A549 (cell line): ENCODE measurements around the gene MTG2. TPM values are rescaled to one million over a fixed set of nuclear protein-coding genes. Genes with fewer than 3 reads are reported as not detected.
A peak's percentile ranks its signal among the peaks of the same experiment; 100 is the strongest.

Source experiments
- ATAC-seq, 2 experiments: fragments of 200-7000 bp in 1 of 2; fragments of >200 bp in 1 of 2; cut with Nextera tagmentation in 1 of 2; cut with Tn5 transposase in 1 of 2; 3 replicates each; pipeline versions ENCODE4 v1.8.0 to v1.9.1; 2018 to 2020; ENCODE audit warnings: mild to moderate bottlenecking in 1 of 2, moderate library complexity in 1 of 2
- CTCF ChIA-PET: fragments of 300-600 bp; sonication (Branson Sonifier 250); formaldehyde crosslinking; extraction: SDS; loops from one replicate; lab custom pipeline; 2021; ENCODE audit warnings: antibody characterized with exemption, inconsistent platforms; lab: Yijun Ruan, JAX
- POLR2A ChIA-PET: fragments of 350-600 bp; formaldehyde crosslinking; extraction: SDS; loops from one replicate; lab custom pipeline; 2021; ENCODE audit warnings: antibody characterized with exemption, inconsistent platforms; lab: Yijun Ruan, JAX
- DNase-seq, 2 experiments: peaks; one replicate each; pipeline versions ENCODE4 v3.0.0 to v3.0.0-alpha.2; 2011 to 2016; ENCODE audit warnings: low read depth in 1 of 2, low spot score in 1 of 2
- FAIRE-seq: peaks from 2 replicates; lab custom pipeline; 2011; peaks lifted over from hg19 to GRCh38; lab: Jason Lieb, UNC
- H3K27ac ChIP-seq, 2 experiments: fragments of >200 bp; sonication (Bioruptor Twin); formaldehyde crosslinking; 3 replicates each; pipeline ENCODE4 v1.5.1; 2016 to 2017
- H3K4me1 ChIP-seq: fragments of >200 bp; sonication (Bioruptor Twin); formaldehyde crosslinking; 3 replicates; pipeline ENCODE4 v1.6.1; 2016
- H3K4me2 ChIP-seq: fragments of >200 bp; sonication (Bioruptor Twin); formaldehyde crosslinking; 3 replicates; pipeline ENCODE4 v1.6.1; 2016
- H3K4me3 ChIP-seq: fragments of >200 bp; sonication (Bioruptor Twin); formaldehyde crosslinking; 3 replicates; pipeline ENCODE4 v1.5.1; 2016
- H3K9me3 ChIP-seq: fragments of >200 bp; sonication (Bioruptor Twin); formaldehyde crosslinking; 3 replicates; pipeline ENCODE4 v1.6.1; 2016
- BHLHE40 ChIP-seq: IDR thresholded peaks from 2 replicates; pipeline ENCODE4 v1.6.1; 2012; ENCODE audit warnings: low read depth, low read length, inconsistent platforms
- CBX2 ChIP-seq: fragments of 200-600 bp; sonication (generic); IDR thresholded peaks from 2 replicates; pipeline ENCODE4 v1.6.1; 2016; ENCODE audit warnings: low read depth, mild to moderate bottlenecking, borderline replicate concordance
- CBX8 ChIP-seq: fragments of 200-600 bp; sonication (generic); IDR thresholded peaks from 2 replicates; pipeline ENCODE4 v1.6.1; 2016
- CEBPB ChIP-seq, 2 experiments: fragments of >200 bp in 1 of 2; sonication (Bioruptor Twin) in 1 of 2; formaldehyde crosslinking in 1 of 2; IDR thresholded peaks; 2 replicates each; pipeline ENCODE4 v1.6.1; 2012 to 2016
- CHD2 ChIP-seq: fragments of 150-350 bp; IDR thresholded peaks from 2 replicates; pipeline ENCODE4 v1.6.1; 2014; ENCODE audit warnings: low read length; ENCODE audit not compliant: partially characterized antibody
- CHD4 ChIP-seq: fragments of 200-600 bp; sonication (generic); IDR thresholded peaks from 2 replicates; pipeline ENCODE4 v1.6.1; 2016; ENCODE audit warnings: antibody characterized with exemption, mild to moderate bottlenecking, borderline replicate concordance
- ELK1 ChIP-seq: fragments of 150-350 bp; IDR thresholded peaks from 2 replicates; pipeline ENCODE4 v1.6.1; 2014; ENCODE audit warnings: low read depth, mild to moderate bottlenecking, low read length
- FOSL2 ChIP-seq, 2 experiments: fragments of 450-650 bp in 1 of 2; fragments of >200 bp in 1 of 2; sonication (Bioruptor Twin) in 1 of 2; formaldehyde crosslinking; IDR thresholded peaks; 2 replicates each; pipeline versions ENCODE4 v1.5.0 to v1.6.1; 2016 to 2020; ENCODE audit warnings: mild to moderate bottlenecking in 1 of 2, moderate library complexity in 1 of 2
- FOXS1 ChIP-seq: fragments of 250-450 bp; sonication (Bioruptor Pico); IDR thresholded peaks from 2 replicates; pipeline ENCODE4 v1.5.0; 2020; ENCODE audit warnings: mild to moderate bottlenecking, moderate library complexity
- GATA3 ChIP-seq: IDR thresholded peaks from 2 replicates; pipeline ENCODE4 v1.6.1; 2012; ENCODE audit warnings: borderline replicate concordance
- HES2 ChIP-seq: fragments of >200 bp; sonication (Bioruptor Twin); formaldehyde crosslinking; IDR thresholded peaks from 2 replicates; pipeline ENCODE4 v1.6.1; 2016
- HMGXB4 ChIP-seq: fragments of 250-450 bp; sonication (Bioruptor Pico); IDR thresholded peaks from 2 replicates; pipeline ENCODE4 v1.5.0; 2021; ENCODE audit warnings: mild to moderate bottlenecking, moderate library complexity, borderline replicate concordance
- HOXB5 ChIP-seq: fragments of 250-450 bp; sonication (Bioruptor Pico); IDR thresholded peaks from 2 replicates; pipeline ENCODE4 v1.5.0; 2020; ENCODE audit warnings: mild to moderate bottlenecking, moderate library complexity
- MAFK ChIP-seq: fragments of 450-650 bp; IDR thresholded peaks from 2 replicates; pipeline ENCODE4 v1.6.1; 2014; ENCODE audit not compliant: partially characterized antibody
- MAX ChIP-seq: IDR thresholded peaks from 2 replicates; pipeline ENCODE4 v1.6.1; 2012
- NR3C1 ChIP-seq: fragments of >200 bp; sonication (Bioruptor Twin); formaldehyde crosslinking; IDR thresholded peaks from 3 replicates; pipeline ENCODE4 v1.6.1; 2017
- PBX3 ChIP-seq: IDR thresholded peaks from 2 replicates; pipeline ENCODE4 v1.6.1; 2012
- RAD21 ChIP-seq, 2 experiments: fragments of >200 bp in 1 of 2; sonication (Bioruptor Twin) in 1 of 2; formaldehyde crosslinking in 1 of 2; IDR thresholded peaks in 1 of 2; conservative IDR thresholded peaks in 1 of 2; 2 replicates in 1 of 2; 3 replicates in 1 of 2; pipeline ENCODE4 v1.6.1; 2012 to 2018; ENCODE audit warnings: inconsistent platforms in 1 of 2
- RARB ChIP-seq: fragments of 250-450 bp; sonication (Bioruptor Pico); IDR thresholded peaks from 2 replicates; pipeline ENCODE4 v1.8.0; 2021; ENCODE audit warnings: mild to moderate bottlenecking, moderate library complexity
- ZC3H11A ChIP-seq: fragments of 450-650 bp; IDR thresholded peaks from 2 replicates; pipeline ENCODE4 v1.6.1; 2014; ENCODE audit warnings: antibody characterized with exemption, mild to moderate bottlenecking
- ZNF302 ChIP-seq: fragments of 250-450 bp; sonication (Bioruptor Pico); IDR thresholded peaks from 2 replicates; pipeline ENCODE4 v1.9.0; 2021; ENCODE audit warnings: inconsistent platforms, mild to moderate bottlenecking, moderate library complexity
- WGBS: methylation state at CpG from one replicate; pipeline ENCODE4 v1.1.6; 2017; ENCODE audit errors: missing lambda C conversion rate; 5-methylcytosine and 5-hydroxymethylcytosine counted together
- polyA plus RNA-seq, 4 experiments: library from polyadenylated mRNA; depleted of rRNA in 3 of 4; stranded (reverse); fragments of >200 nt; fragmentation: RNase III in 1 of 4; extraction: RNeasy Plus Mini Kit Qiagen cat#74134 plus additional on column Dnase treatment in 1 of 4; gene quantifications; 2 replicates in 3 of 4; 3 replicates in 1 of 4; pipeline ENCODE4 v1.2.3, GENCODE V29; 2011 to 2017

MTG2 gene
- polyA plus RNA-seq, 2 of the 4 experiments (the other 2 are of a cell fraction), result 21.9 to 28.7 TPM

GRCh38 chr20:62192635-62193034 lies 9.8 kb downstream of the MTG2 start:
- 96% methylated on average over 10 of the region's 10 CpGs for WGBS
- TF ChIP-seq CBX2 (no peak), PBX3 (no peak), RAD21 (conservative IDR thresholded peaks at IDR 0.05 in 1 of 2, IDR thresholded peaks at IDR 0.05 in 1 of 2) (no peak), FOXS1 (CRISPR knock-in tag) (no peak), HOXB5 (CRISPR knock-in tag) (no peak), ZC3H11A (no peak)
- H3K27ac ChIP-seq, result no peak overlapping the region
- no peaks in the 10 kb centered on the region for H3K4me1 ChIP-seq
- ATAC-seq (no peak), DNase-seq (no peak), FAIRE-seq (no peak)
- CTCF ChIA-PET, result no interaction called here
- no peak overlapping the region for H3K4me3 ChIP-seq
- H3K9me3 ChIP-seq, result no peaks in the 10 kb centered on the region
- POLR2A ChIA-PET, result no interaction called here
- H3K4me2 ChIP-seq, result no peak overlapping the region

GRCh38 chr20:62193079-62194025 lies 10.5 kb downstream of the MTG2 start:
- H3K9me3 ChIP-seq, result no peaks in the 10 kb centered on the region
- DNase-seq, result no peak
- 90% methylated on average over 27 of the region's 29 CpGs for WGBS
- no peak for FAIRE-seq
- no peak overlapping the region for H3K27ac ChIP-seq
- POLR2A ChIA-PET, result no interaction called here
- no peaks in the 10 kb centered on the region for H3K4me1 ChIP-seq
- no peak overlapping the region for H3K4me3 ChIP-seq
- ATAC-seq, result no peak
- H3K4me2 ChIP-seq, result no peak overlapping the region
- CTCF ChIA-PET, result interaction anchor here (1.0 to 1.1 kb wide), 2 partner anchors 18 to 33 kb away, joined by 3 read pairs; no protein-coding TSS in a partner anchor
- no peak for TF ChIP-seq GATA3
- no peak for TF ChIP-seq CEBPB (IDR thresholded peaks at IDR 0.05)
- no peak for TF ChIP-seq ZNF302 (CRISPR knock-in tag)
- peak; percentile 17 for TF ChIP-seq MAFK

- no peak for FAIRE-seq
- WGBS, result 91% methylated on average over 8 of the region's 8 CpGs
- CTCF ChIA-PET, result no interaction called here
- no peak overlapping the region for H3K4me3 ChIP-seq
- no peaks in the 10 kb centered on the region for H3K9me3 ChIP-seq
- no peak overlapping the region for H3K4me2 ChIP-seq
- no peaks in the 10 kb centered on the region for H3K4me1 ChIP-seq
- TF ChIP-seq CHD4 (no peak), MAX (no peak), FOSL2 (IDR thresholded peaks at IDR 0.05) (no peak), FOSL2 (CRISPR knock-in tag; IDR thresholded peaks at IDR 0.05) (no peak), BHLHE40 (no peak), CBX8 (no peak), ELK1 (no peak), HMGXB4 (CRISPR knock-in tag) (no peak), NR3C1 (no peak), HES2 (no peak), RARB (CRISPR knock-in tag) (no peak), CHD2 (no peak), ZC3H11A (no peak)
- POLR2A ChIA-PET, result no interaction called here
- ATAC-seq, result no peak
- no peak overlapping the region for H3K27ac ChIP-seq
- no peak for DNase-seq
Observed at GRCh38 chr20:62195075-62195405, 12.2 kb downstream of the MTG2 start.
